CD4-positive, alpha-beta T cell treated with Interleukin-4 for 1 hour (primary cell): Measurements from ENCODE around the gene MRPL17.

Experiments
- DNase-seq, 2 donors: peaks; one replicate each; pipeline ENCODE4 v3.0.0-alpha.2; 2020 to 2022

Gene MRPL17

DNA sequence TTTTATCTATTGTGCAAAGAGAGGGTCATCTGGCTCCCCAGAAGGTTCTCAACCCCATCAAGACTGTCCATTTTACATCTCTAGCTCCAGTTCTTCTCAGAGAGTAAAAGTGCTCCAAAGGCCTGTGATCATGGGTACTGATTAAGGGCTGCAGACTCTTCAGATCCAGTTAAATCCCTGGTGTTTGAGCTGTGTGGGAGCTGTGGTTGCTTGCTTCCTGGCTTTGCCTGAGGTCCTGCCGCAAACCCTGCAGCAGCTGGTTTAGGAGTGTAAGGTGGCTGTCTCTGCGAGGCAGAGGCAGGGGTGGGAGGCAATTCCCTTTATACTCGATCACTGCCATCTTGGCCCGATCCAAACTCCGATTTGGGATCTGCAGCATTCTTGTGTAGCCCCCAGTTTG is 1.2 kb downstream of the MRPL17 start:
- no peak for DNase-seq

DNA sequence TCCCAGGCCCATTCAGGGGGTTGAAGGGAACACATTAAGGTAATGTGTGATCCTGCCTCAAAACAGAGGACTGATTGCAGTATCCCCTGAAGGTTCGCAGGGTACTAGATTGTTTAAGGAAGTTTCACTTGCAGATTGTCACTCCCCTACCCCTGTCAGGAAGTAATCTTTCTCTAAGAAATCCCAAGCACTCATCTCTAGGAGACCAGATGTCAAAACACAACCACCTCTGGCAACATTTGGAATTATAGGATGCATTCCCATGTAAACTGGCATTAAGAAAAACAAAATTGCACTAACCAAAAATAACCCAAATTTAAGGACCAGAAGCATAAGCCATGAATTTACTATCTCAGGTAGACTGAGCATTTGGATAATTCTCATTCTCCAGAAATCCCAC is 1.6 kb downstream of the MRPL17 start:
- no peak for DNase-seq

DNA sequence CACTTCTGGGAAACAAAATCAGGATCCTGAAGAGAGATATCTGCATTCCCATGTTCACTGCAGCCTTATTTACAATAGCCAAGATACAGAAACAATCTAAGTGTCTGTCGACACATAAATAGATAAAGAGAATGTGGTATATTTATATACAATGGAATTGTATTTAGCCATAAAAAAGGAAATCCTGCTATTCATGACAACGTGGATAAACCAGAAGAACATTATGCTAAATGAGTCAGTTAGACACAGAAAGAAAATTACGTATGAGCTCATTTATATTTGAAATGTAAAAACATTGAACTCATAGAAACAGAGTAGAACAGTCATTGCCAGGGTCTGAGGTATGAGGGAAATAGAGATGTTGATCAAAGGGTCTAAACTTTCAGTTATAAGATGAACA is 6.1 kb downstream of the MRPL17 start:
- DNase-seq: no peak

DNA sequence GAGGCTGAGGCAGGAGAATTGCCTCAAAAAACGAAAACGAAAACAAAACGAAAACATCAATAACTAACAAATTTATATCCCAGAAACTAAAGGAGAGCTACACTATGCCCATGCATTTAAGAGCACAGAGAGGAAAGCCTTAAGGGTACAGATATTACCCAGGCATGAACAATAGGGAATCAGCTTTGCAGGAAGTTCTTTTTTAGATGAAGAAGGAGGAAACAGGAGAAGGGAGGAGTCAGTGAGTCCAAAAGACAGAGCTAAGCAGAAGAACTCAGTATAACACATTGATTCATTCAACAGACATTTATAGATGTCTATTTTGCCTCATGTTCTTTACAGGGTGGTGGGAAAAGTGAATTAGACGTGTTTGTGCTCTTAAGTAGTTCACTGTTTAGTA is 8.3 kb downstream of the MRPL17 start:
- DNase-seq: no peak

DNA sequence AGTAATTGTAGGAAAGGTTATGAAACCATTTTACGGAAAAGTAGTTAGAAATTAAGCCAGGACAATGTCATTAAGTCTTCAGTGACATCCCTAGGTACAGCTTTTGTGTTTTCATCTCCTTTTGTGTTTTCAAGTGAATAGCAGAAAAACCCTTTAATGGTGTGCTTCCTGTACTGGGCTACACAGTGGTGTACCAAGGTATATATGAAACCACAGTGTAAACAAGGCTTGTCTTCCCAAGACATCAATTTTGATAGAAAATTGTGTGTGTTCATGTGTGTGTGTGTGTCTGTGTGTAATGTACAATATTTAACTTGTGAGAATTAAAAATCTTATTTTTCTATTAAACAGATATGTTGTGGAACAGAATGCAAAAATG is 8.9 kb downstream of the MRPL17 start:
- peak in 1 of 2 donors; percentile 25 for DNase-seq

DNA sequence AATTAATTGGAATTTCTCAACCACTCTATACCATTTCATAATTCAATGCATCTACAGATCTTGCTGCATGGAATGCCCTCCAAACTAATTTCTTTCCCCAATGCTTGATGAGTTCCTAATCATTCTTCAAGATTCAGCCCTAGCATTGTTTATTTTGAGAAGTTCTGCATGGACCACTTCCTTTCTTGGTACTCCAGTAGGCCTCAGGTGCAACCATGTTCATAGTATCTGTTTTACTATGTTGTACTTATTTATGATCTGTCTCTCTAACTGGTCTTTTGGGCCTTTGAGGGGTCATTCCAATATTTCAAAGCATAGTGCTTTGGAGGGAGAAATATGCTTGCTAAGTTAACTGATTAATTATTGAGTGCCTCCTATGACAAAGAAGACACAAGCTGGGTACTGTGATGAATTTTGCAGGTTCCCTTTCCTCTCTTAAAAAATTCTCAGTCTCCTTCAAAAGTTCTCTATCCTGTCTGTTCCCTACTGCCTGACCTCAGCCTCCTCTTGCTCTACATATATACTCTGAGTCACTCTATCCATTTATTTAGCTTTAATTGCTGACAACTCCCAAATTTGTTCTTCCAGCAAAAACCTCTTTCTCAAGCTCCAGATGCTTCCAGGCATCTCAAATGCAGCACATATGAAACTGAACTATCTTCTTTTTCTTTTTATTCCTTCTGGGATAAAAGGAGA is 9.5 kb downstream of the MRPL17 start:
- no peak for DNase-seq

DNA sequence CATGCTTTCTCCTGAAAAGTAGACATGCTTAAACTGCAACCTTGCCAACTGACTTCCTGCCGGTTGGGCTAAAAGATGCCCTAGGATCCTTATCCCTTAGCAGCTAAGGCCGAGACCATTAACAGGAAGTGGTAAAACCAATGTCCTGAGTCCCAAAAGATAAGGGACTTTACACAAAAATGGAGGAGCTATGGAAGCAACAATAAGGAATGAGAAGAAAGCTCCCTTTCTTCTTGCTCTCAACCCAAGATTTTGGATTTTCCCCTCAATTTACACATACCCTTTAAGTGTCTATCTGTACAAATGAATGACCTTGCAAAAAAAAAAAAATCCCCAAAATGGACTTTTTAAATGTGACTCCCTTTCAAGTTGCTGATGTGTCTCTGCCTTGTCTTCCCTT is 11.1 kb downstream of the MRPL17 start:
- DNase-seq: no peak

DNA sequence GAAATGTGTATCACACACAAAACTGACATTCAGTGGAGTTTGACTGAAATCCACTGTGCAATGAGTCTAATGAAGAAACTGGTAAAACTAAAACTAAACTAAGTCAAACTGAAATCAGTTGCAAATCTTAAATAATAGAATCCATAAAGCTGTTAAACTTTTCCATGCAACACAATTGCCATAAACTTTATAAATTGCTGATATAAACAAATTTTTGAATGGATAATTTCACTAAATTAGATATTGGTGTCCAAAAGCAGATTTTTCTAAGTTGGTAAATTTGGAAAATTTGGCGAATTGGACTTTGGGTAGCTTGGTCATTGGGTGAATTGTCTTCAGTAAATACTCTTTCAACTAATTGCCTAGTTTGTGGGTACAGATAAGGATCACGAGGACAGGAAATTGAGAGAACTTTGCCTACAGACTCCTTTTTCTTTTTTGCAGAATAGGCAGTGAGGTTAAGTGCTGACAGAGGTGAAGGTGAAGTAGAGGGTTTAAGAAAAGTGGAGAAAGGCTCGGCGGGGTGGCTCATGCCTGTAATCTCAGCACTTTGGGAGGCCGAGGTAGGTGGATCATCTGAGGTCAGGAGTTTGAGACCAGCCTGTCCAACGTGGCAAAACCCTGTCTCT is 12.8 kb downstream of the MRPL17 start:
- peak in 1 of 2 donors; percentile 46 for DNase-seq

DNA sequence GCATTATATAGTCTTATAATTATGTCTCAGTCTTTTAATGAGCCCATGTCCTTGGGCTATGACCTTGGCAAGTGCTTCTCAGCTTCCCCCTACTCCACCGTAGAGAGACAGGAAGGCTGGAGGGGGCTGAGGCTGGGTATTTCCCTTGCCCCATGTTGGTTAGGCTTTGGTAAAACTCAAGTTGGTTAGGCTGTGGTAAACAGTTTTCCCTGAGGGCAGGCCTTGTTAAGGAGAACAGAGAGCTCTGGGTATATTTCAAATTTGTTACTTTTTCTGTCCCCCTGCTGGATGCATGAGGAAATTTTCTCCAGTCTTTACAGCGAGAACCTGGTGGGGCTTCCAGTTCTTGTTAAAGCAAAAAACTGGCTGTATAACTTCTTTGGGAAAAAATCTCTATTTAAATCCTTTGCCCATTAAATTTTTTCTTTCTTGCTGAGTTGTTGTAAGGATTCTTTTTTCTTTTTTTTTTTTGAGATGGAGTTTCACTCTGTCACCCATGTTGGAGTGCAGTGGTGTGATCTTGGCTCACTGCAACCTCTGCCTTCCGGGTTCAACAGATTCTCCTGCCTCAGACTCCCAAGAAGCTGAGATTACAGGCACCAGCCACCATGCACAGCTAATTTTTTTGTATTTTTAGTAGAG is 15.3 kb downstream of the MRPL17 start:
- DNase-seq: peak; percentile 57 to 82

DNA sequence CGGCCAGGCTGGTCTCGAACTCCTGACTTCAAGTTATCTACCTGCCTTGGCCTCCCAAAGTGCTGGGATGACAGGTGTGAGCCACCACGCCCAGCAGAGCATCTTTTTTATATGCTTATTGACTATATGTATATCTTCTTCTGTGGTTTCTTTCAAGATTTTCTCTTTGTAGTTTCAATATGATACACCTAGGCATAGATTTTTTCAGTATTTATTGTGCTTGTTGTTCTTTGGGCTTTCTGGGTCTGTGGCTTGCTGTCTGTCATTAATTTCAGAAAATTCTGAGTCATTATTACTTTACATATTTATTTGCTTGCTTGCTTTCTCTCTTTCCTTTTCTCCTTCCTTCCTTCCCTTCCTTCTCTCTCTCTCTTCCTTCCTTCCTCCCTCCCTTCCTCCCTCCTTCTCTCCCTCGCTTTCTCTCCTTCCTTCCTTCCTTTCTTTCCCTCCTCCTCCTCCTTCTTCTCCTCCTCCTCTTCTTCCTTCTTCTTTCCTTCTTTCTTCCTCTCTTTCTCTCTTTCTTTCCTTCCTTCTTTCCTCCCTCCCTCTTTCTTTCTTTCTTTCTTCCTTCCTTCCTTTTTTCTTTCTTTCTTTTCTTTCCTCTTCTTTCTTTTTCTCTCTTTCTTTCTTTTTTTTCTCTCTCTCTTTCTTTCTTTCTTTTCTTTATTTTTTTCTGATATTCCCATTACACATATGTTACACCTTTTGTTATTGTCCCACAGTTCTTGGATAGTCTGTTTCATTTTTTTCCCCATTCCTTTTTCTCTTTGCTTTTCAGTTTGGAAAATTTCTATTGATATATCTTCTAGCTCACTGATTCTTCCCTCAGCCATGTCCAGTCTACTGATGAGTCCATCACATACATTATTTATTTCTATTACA is 16.6 kb downstream of the MRPL17 start:
- DNase-seq: peak in 1 of 2 donors; percentile 18

DNA sequence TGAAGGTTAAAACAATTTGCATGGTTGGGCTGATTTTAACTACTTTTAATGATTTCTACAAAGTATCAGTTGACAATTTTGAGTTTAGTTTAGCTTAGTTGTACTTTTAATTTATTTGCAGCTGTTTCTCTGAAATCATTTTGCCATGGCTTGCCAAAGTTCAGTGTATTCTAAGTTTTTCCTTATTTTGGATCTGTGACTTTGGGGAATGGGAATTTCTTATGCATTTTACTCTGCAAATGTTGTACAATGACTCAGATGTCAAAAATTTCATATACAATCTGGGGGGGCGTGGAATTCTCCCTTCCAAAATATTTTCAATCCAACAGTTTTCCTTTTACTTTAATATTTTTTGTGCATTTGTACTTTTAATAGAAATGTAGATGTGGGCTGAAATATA is 18.6 kb downstream of the MRPL17 start:
- DNase-seq: no peak

DNA sequence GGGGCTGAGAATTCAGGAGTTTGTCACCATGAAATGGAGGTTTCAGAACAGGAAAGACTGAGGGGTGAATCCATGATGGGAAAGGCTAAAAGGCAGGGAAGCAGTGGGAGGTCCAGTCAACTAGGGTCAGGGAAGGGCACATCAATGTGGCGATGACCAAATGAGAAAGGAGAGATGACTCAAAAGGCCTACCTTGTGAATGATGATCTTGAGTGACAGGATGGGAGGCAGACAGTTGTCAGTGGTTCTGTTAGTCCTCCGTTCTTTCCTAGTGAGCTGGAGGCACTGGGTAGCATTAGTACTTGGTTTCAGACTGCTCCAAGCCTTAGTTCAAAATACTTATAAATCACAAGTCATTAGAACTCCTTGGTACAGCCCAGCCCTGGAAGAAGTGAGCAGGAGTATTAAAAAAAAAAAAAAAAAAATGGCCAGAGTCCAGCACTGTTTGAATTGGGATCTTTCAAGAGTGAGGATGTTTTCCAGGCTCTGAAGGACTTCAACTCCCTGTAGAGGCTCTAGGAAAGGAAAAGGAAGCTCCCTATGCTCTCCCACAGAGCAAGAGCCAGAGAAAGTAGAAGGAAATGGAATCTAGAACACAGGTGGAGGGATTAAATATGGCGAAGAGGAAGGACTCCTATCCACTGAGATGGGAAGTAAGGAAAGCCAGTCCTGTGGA is 19.2 kb downstream of the MRPL17 start:
- DNase-seq: no peak

DNA sequence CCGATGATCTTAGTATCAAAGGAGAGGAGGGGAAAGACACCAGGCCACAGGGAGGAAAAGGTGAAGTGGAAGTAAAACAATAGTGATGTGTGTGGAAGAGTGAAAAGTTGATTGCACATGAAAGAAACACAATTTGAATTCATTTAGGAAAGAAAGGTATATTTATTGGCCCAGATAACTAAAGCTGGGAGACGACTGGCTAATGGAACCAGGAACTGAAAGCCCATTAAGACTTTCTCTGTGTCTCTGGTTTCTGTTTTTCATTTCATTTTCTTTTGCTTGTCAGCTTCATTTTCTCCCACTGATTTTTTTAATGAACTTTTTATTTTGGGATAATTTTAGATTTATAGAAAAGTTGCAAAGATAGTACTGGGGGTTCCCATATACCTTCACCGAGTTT is 22.4 kb downstream of the MRPL17 start:
- DNase-seq: no peak

DNA sequence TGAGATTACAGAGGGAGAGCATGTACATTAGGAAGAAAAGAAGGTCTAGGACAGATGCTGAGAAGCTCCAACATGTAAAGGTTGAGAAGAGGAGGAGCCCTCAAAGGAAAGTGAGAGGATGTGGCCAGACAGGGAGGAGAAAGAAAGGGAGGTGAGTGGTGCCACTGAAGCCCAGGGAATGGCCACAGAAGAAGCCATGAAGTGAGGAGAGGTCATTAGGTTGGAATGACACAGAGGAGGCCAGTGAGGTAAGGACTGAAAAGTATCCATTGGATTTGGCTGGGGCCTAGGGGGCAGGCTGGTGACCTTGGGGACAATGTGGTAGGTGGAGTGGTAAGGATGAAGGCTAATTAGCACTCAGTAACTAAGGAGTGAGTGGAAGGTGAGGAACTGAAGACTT is 24.5 kb downstream of the MRPL17 start:
- no peak for DNase-seq

DNA sequence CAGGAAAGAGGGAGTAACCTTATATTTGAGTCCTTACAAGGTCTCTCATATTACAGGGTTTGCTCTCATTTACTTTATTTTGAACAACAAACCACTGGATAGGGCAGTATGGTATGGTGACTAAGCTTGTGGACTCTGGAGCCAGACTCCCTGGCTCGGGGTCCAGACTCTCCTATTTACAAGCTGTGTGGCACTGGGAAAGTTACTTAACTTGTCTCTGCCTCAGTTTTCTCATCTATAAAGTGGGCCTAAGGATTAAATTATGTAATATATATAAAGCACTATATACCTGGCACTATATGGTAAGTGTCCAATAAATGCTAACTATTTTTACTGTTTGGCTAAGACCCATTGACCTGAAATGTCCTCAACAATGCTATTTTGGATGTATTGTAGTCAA is 25.8 kb downstream of the MRPL17 start:
- no peak for DNase-seq

DNA sequence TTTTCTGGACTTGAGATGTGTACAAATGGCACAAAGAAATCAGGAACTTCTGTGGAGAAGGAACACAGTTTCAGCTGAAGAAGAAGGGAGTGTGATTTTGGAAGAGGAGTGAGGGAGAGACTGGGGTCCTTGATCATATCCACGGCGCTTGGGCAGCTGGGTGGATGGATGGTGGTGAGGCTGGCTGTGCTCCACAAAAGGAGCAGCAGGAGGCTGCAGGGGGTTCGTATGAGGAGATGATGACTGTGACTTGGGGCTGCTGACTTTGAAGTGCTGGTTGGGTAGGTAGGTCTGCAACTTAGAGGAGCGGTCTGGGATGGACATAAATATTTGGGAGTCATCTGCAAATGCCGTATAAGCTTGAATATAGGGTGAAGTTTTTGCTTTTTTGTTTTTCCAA is 26.2 kb downstream of the MRPL17 start:
- no peak for DNase-seq

DNA sequence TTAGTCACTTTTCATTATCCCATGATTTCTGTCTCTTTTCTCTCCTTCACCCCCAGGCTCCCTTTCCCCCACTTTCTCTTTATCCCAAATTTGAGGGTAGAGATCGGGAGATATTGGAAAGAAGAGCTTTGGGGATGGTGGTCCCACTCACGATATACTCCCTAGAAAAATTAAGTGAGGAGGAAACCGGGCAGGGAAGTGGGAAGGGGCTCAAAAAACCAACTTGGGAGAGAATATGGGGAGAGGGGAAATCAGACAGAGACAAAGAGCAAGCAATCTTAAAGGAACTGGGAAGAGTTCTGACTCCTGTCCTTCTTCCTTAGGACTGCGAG is 26.6 kb downstream of the MRPL17 start:
- DNase-seq: no peak

DNA sequence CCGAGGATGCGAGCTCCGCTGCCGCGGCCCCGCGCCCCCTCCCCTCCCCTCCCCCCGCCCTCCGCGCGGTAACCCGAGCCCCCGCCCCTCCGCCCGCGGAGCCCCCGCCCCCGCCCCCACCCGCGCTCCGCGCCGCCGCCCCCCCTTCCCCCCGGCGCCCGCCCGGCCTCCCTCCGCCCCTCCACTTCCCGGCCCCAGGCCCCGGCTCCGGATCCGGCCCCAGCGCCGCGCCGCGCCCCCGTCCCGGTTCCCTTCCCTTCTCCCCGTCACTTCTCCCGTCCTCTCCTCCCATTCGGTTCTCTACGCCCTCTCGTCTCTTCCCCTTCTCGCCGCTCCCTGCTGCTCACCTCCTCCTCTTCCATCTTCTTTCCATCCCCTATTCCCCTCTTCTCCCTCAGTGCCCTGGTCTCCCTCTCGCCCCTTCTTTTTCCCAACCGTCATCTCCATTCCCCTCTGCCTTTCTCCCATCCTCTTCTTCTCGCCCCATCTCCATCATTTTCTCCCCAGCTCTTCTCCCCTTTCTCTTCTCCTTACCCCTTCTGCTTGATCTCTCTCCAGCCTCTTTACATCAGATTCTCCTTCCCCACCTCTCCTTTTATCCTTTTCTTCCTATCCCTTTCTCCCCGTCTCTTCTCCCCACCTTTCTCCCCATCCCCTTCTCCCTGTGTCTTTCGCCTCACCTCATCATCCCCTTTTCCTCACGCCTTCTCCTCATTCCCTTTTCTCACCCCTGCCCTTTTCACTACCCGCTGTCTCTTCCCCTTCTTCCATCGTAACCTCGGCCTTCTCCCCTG is 27.2 kb downstream of the MRPL17 start, which contains the start of gene DCHS1:
Gene DCHS1, minus strand, starts transcription at position 20 of the 794 bp plus-strand sequence. CDS start 14,196 bp downstream, outside the sequence.
- peak in 1 of 2 donors; percentile 21 for DNase-seq

DNA sequence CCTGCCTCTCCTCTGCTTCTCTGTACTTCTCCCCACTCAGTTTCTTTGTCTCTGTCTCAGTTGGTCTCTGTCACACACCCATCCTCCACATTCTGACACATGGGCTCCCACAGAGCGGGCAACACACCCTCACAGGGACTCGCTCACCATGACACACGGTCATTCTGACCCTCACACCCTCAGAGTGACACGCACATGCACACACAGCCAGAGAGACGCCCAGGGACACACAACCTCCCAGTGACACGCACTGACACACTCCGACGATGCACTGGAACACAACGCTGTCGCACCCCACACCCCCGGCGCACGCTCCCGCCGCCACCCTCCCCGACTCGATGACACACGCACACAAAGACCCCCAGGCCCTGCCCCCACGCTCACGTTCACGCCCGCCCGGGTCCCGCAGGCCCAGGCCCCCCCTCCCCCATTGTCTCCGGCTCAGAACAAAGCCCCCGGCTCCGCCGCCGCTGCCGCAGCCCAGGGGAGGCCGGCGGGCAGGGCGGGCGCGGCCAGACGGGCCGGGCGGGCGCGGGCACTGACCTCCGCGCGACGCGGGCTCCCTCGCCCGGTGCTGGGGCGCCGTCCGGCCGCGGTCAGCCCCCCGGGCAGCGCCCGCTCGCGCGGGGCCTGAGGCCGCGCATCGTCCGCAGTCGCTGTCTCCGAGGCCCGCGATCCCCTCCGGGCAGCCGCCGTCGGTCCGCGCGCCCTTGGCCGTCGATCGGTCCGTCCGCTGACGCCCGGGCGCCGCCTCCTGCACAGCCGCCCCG is 27.9 kb downstream of the MRPL17 start:
- DNase-seq: peak; percentile 29 to 37

DNA sequence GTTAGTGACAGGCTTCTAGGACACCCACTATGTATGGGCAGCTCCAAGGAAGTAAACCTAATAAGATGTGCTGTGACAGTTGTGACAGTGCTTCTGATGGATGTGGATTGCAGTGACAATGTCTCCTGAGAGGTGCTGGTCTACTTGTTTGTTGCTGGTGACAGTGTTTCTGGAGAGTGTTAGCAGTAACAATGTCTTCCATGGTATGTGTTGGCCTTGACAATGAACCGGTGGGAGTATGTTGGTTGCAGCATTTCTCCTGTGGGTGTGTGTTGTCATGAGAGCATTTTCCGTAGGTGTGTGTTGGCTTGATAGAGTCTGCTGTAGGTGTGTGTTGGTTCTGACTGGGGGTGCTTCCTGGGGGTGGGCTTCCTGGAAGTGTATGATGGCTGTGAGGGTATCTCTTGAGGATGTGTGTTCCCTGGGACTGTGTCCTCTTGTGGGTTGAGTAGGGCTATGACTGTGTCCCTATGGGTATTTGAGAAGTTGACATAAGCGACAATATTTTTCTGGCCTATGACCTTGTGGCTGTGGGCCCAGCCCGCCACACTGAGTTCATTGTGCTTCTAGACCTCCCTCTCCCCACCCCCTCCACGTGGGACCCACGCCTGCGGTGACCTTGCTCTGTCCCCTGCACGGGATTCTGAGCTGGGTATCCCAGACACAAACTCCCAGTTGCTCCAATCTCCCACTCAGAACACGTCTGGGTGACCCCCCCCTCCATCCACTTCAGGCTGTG is 28.7 kb downstream of the MRPL17 start:
- no peak for DNase-seq
